ENCODE results near the gene MYH11. TPM values are rescaled to one million over a fixed set of nuclear protein-coding genes. Genes with fewer than 3 reads are reported as not detected.
A peak's percentile ranks its signal among the peaks of the same experiment; 100 is the strongest.

MYH11 gene
- total and polyA plus RNA-seq, 10 donors, result 9.6 to 135 (median 110) TPM

GRCh38 chr16:15799851-15800495 lies 56.9 kb downstream of the MYH11 start:
- H3K27me3 ChIP-seq (replicated peaks in 1 of 7), result no peaks in the 10 kb centered on the region
- TF ChIP-seq POLR2AphosphoS5 (IDR thresholded peaks at IDR 0.05) (no peak), POLR2A (IDR thresholded peaks at IDR 0.05) (no peak), CTCF (IDR thresholded peaks at IDR 0.05 in 8 of 11, conservative IDR thresholded peaks at IDR 0.05 in 3 of 11) (no peak)
- H3K27ac ChIP-seq, result no peak overlapping the region
- H3K36me3 ChIP-seq, result no peaks in the 10 kb centered on the region
- DNase-seq, result no peak
- intact Hi-C loops (cut with DNase I; ENCODE audit: low total_unique reads), result no loop called here
- WGBS, 5 donors, result 75 to 92% (median 84%) methylated on average over 4 of the region's 4 CpGs
- H3K9me3 ChIP-seq, result peaks cover 0 to 13% (median 12%) of the 10 kb centered on the region in 8 donors
- no peaks in the 10 kb centered on the region for H3K4me1 ChIP-seq
- H3K4me3 ChIP-seq, result no peak overlapping the region

- Histone ChIP-seq H3K27ac (no peak overlapping the region), H3K27me3 (replicated peaks in 1 of 7) (no peaks in the 10 kb centered on the region), H3K36me3 (no peaks in the 10 kb centered on the region), H3K9me3 (peaks cover 0 to 13% (median 12%) of the 10 kb centered on the region in 8 donors), H3K4me3 (no peak overlapping the region), H3K4me1 (no peaks in the 10 kb centered on the region)
- TF ChIP-seq POLR2AphosphoS5 (IDR thresholded peaks at IDR 0.05) (no peak), POLR2A (IDR thresholded peaks at IDR 0.05) (no peak), CTCF (IDR thresholded peaks at IDR 0.05 in 8 of 11, conservative IDR thresholded peaks at IDR 0.05 in 3 of 11) (no peak)
- intact Hi-C loops (cut with DNase I; ENCODE audit: low total_unique reads), result no loop called here
- WGBS, 5 donors, result 80 to 93% (median 85%) methylated on average over 5 of the region's 5 CpGs
- peak; percentile 25 for DNase-seq
These were observed 58.2 kb downstream of the MYH11 start for GRCh38 chr16:15798671-15799070.

GRCh38 chr16:15796885-15797284 lies 59.9 kb downstream of the MYH11 start:
- H3K4me3 ChIP-seq, result no peak overlapping the region

More at GRCh38 chr16:15796885-15797284, 59.9 kb downstream of the MYH11 start:
- no peak for DNase-seq
- Histone ChIP-seq H3K27ac (no peak overlapping the region), H3K27me3 (replicated peaks in 1 of 7) (no peaks in the 10 kb centered on the region), H3K4me1 (peaks cover 0 to 10% (median 0%) of the 10 kb centered on the region in 6 donors), H3K36me3 (no peaks in the 10 kb centered on the region), H3K9me3 (peaks cover 0 to 13% (median 12%) of the 10 kb centered on the region in 8 donors)
- intact Hi-C loops (cut with DNase I; ENCODE audit: low total_unique reads), result no loop called here
- TF ChIP-seq POLR2AphosphoS5 (IDR thresholded peaks at IDR 0.05) (no peak), POLR2A (IDR thresholded peaks at IDR 0.05) (no peak), CTCF (IDR thresholded peaks at IDR 0.05 in 8 of 11, conservative IDR thresholded peaks at IDR 0.05 in 3 of 11) (no peak)

Data from spleen (tissue), 11 donors.